GM18909 (cell line): ENCODE data around the gene COL12A1.

ENCODE experiments used
- ATAC-seq: cut with Tn5 transposase; IDR thresholded peaks from one replicate; pipeline ENCODE4 v1.9.1; 2021; ENCODE audit warnings: mild to moderate bottlenecking; ENCODE audit not compliant: unreplicated experiment, poor library complexity

Gene COL12A1

GRCh38 chr6:75205776-75206575 lies at the start of gene COL12A1:
COL12A1 (minus strand) TSS chr6:75206053; CDS start chr6:75202792, 3,261 bp downstream.
- ATAC-seq: no peak

- no peak for ATAC-seq
Observed at GRCh38 chr6:75250552-75250951, 44.7 kb upstream of the COL12A1 start.

GRCh38 chr6:75249837-75250236 lies 44.0 kb upstream of the COL12A1 start:
- no peak for ATAC-seq

GRCh38 chr6:75246386-75246785 lies 40.5 kb upstream of the COL12A1 start:
- ATAC-seq: no peak

GRCh38 chr6:75244063-75244584 lies 38.3 kb upstream of the COL12A1 start:
- ATAC-seq: no peak

GRCh38 chr6:75243333-75244062 lies 37.6 kb upstream of the COL12A1 start, which contains the start of gene COX7A2:
COX7A2 (minus strand) TSS chr6:75243801; CDS start chr6:75243734, 67 bp downstream.
- peak; percentile 96 for ATAC-seq

- no peak for ATAC-seq
Observed at GRCh38 chr6:75236630-75237029, 30.8 kb upstream of the COL12A1 start.

GRCh38 chr6:75235271-75235670 lies 29.4 kb upstream of the COL12A1 start:
- ATAC-seq: no peak

GRCh38 chr6:75234126-75234865 lies 28.4 kb upstream of the COL12A1 start:
- ATAC-seq: no peak

- no peak for ATAC-seq
Observed at GRCh38 chr6:75233092-75233615, 27.3 kb upstream of the COL12A1 start.

GRCh38 chr6:75230484-75231325 lies 24.9 kb upstream of the COL12A1 start:
- ATAC-seq: no peak

GRCh38 chr6:75224303-75224926 lies 18.6 kb upstream of the COL12A1 start:
- ATAC-seq: no peak

GRCh38 chr6:75223428-75223827 lies 17.6 kb upstream of the COL12A1 start:
- no peak for ATAC-seq

GRCh38 chr6:75222261-75222660 lies 16.4 kb upstream of the COL12A1 start:
- ATAC-seq: no peak

- no peak for ATAC-seq
Observed at GRCh38 chr6:75221116-75221515, 15.3 kb upstream of the COL12A1 start.

- no peak for ATAC-seq
Observed at GRCh38 chr6:75220357-75220756, 14.5 kb upstream of the COL12A1 start.

GRCh38 chr6:75219263-75219662 lies 13.4 kb upstream of the COL12A1 start:
- ATAC-seq: no peak

GRCh38 chr6:75217193-75217592 lies 11.3 kb upstream of the COL12A1 start:
- ATAC-seq: no peak

GRCh38 chr6:75215291-75215690 lies 9.4 kb upstream of the COL12A1 start:
- no peak for ATAC-seq
